Left colon (tissue), 2 donors: ENCODE results near the gene SCFD2. TPM values are rescaled to one million over a fixed set of nuclear protein-coding genes. Genes with fewer than 3 reads are reported as not detected.

ENCODE experiments used
- total RNA-seq, 2 donors: library from RNA; stranded (reverse); fragmentation: NEBNext Ultra II Directional; extraction: Animal tissue kit (Norgen Biotek cat#: 25700); gene quantifications; one replicate each; pipeline ENCODE4 v1.2.1, GENCODE V29; 2021
- donor health status: DM: no; HTN: no; CAD: no.
- donor health status: DM: yes; HTN: yes; CAD: no.

Gene SCFD2
- total RNA-seq, 2 donors from 2014 or later = 11.1 to 15.8 TPM

Other genes with a start within 250 kb of the SCFD2 start
- 10 to 100 TPM; 38.7 to 44.7 TPM for gene FIP1L1, start 11.6 kb upstream of the SCFD2 start, total RNA-seq
- 10 to 100 TPM; 17.5 to 18.4 TPM for gene LNX1, start 225.4 kb upstream of the SCFD2 start, total RNA-seq